Activated CD4-positive, alpha-beta T cell treated with anti-CD3 and anti-CD28 coated beads for 36 hours (primary cell): Measurements from ENCODE around the gene ATP12A. TPM values are rescaled to one million over a fixed set of nuclear protein-coding genes. Genes with fewer than 3 reads are reported as not detected.

ENCODE experiments used
- ATAC-seq: fragments of 200-7000 bp; cut with Tn5 transposase; one replicate; pipeline ENCODE4 v1.10.0; 2021; ENCODE audit warnings: mild to moderate bottlenecking, moderate library complexity
- CTCF ChIA-PET: fragments of 350-600 bp; sonication (Branson Sonifier 250); formaldehyde crosslinking; loops from one replicate; lab custom pipeline; 2021; ENCODE audit warnings: antibody characterized with exemption; lab: Charles Lee
- POLR2A ChIA-PET: fragments of 350-600 bp; sonication (Branson Sonifier 250); formaldehyde crosslinking; loops from one replicate; lab custom pipeline; 2021; ENCODE audit warnings: antibody characterized with exemption, inconsistent platforms; lab: Charles Lee
- DNase-seq: peaks from one replicate; pipeline ENCODE4 v3.0.0-alpha.2; 2020
- H3K27ac Mint-ChIP-seq: one replicate; pipeline ENCODE4 v1.8.0; 2021; ENCODE audit warnings: mixed read lengths
- H3K27me3 Mint-ChIP-seq: one replicate; pipeline ENCODE4 v1.8.0; 2021; ENCODE audit warnings: mixed read lengths
- H3K36me3 Mint-ChIP-seq: one replicate; pipeline ENCODE4 v1.8.0; 2021; ENCODE audit warnings: low read depth, mixed read lengths
- H3K4me1 Mint-ChIP-seq: one replicate; pipeline ENCODE4 v1.8.0; 2021; ENCODE audit warnings: mixed read lengths
- H3K4me3 Mint-ChIP-seq: one replicate; pipeline ENCODE4 v1.8.0; 2021; ENCODE audit warnings: mild to moderate bottlenecking, moderate library complexity, mixed read lengths
- H3K9me3 Mint-ChIP-seq: one replicate; pipeline ENCODE4 v1.8.0; 2021; ENCODE audit warnings: low read depth, mixed read lengths
- intact Hi-C, 2 experiments: fragments of 100-400 bp; cut with DNase I in 1 of 2; cut with micrococcal nuclease in 1 of 2; formaldehyde crosslinking; loops; one replicate each; pipeline versions ENCODE4 v1.14.2 to v1.15.1; 2022 to 2024; cut with DNase I, micrococcal nuclease
- total RNA-seq, 2 experiments: library from RNA; stranded (reverse); gene quantifications; one replicate each; pipeline ENCODE4 v1.2.3, GENCODE V29; 2021

The ATP12A gene
- total RNA-seq, 2 experiments from 2014 or later: 0.09 to 0.16 TPM

DNA sequence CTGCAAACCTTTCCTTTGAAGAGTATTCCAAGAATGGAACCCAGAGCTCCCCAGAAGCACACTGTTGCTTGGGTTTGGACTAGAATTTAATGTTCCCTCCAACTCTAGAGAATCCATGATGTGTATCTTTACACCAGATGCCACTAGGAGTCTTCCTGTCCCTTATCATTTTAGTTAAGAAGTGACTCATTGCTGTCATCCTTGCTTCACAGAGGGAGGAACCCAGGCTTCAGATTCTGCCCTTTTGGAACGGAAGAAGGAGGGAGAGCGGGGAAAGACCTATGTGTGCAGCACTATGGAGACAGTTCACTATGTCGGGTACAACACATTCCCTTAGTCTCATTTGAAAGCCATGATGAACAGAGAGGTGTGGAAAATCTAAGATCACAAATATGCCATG lies 2.1 kb upstream of the ATP12A start:
- Mint-ChIP-seq H3K4me1 (peaks cover 6% of the 10 kb centered on the region), H3K4me3 (no peak overlapping the region), H3K36me3 (no peaks in the 10 kb centered on the region), H3K27ac (no peak overlapping the region), H3K9me3 (no peaks in the 10 kb centered on the region), H3K27me3 (peaks cover 36% of the 10 kb centered on the region)
- CTCF ChIA-PET: interaction anchor here (0.7 to 1.4 kb wide), 3 partner anchors 11 to 49 kb away, joined by 3 to 4 read pairs (median 4); no protein-coding TSS in a partner anchor
- ATAC-seq (no peak), DNase-seq (no peak)
- POLR2A ChIA-PET: no interaction called here
- intact Hi-C loops: no loop called here

DNA sequence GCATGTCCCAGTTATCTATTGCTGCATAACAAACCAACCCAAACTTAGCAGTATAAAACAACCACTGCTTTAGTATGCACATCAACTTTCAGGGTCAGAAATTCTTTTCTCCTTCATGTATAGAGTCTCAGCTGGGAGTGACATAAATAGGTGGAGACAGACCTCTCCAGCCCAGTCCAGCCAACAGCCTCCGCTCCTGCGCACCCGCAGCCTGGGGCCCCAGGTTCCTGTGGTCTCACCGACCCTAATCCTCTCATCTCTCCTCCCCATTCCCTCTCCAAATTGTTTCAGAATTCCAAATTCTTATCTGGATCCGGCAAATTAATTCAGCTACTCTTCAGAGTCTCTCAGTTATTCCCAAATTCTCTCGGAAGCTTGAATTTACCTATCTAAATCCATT lies 522 bp upstream of the ATP12A start:
- Mint-ChIP-seq H3K4me3 (peak overlapping the region; percentile 49), H3K27ac (no peak overlapping the region), H3K4me1 (peaks cover 21% of the 10 kb centered on the region), H3K27me3 (peaks cover 35% of the 10 kb centered on the region), H3K9me3 (no peaks in the 10 kb centered on the region), H3K36me3 (no peaks in the 10 kb centered on the region)
- ChIA-PET CTCF (interaction anchor here (0.6 to 0.8 kb wide), 2 partner anchors 48 to 54 kb away, joined by 3 read pairs; no protein-coding TSS in a partner anchor), POLR2A (interaction anchor here (1.0 kb wide), 1 partner anchor 47 kb away, joined by 3 read pairs; no protein-coding TSS in a partner anchor)
- intact Hi-C loops: loop anchor here (5.0 to 10.0 kb wide), 3 partner anchors 102 to 167 kb away; partner anchors contain the start of gene PARP4 (in 2 of the 2)
- DNase-seq (no peak), ATAC-seq (no peak)

DNA sequence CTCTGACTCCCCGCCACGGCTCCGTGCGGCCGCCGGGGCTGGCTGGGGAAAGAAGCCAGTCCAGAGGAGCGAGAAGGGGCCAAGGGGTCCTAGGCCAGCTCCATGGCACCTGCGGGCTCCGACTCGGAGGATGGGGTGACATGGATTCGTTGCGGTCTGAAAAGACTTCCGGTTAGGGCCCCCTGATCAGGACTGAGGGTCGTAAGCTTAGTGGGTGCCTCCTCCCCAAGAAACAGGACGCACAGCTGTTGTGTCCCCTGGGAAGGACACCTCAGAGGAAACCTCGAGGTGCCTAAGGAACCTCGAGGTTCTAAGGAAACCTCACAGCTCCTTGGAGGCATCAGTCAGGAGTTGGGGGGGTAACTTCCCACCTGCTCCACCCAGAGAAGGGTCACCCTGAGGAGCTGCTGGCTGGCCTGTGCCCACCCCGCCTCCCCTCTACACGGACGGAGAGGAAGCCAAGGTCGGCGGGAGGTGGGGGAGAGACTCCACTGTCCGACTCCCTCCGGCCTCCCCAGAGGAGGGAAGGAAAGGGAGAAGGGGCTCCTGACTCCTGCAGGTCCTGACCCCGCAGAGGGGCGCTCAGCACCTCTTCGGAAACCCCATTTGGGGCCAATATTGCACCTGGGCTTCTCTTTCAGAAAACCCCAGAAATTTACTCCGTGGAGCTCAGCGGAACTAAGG lies 855 bp downstream of the ATP12A start:
- CTCF ChIA-PET: interaction anchor here (0.7 to 1.6 kb wide), 5 partner anchors 8 to 83 kb away, joined by 3 to 6 read pairs (median 3); no protein-coding TSS in a partner anchor
- H3K27me3 Mint-ChIP-seq: peaks cover 41% of the 10 kb centered on the region
- no peak for DNase-seq
- H3K4me1 Mint-ChIP-seq: peaks cover 33% of the 10 kb centered on the region
- no peaks in the 10 kb centered on the region for H3K36me3 Mint-ChIP-seq
- no peak for ATAC-seq
- intact Hi-C loops: loop anchor here (5.0 to 10.0 kb wide), 3 partner anchors 104 to 169 kb away; partner anchors contain the start of gene PARP4 (in 2 of the 2)
- no peak overlapping the region for H3K27ac Mint-ChIP-seq
- POLR2A ChIA-PET: no interaction called here
- no peak overlapping the region for H3K4me3 Mint-ChIP-seq
- H3K9me3 Mint-ChIP-seq: no peaks in the 10 kb centered on the region

DNA sequence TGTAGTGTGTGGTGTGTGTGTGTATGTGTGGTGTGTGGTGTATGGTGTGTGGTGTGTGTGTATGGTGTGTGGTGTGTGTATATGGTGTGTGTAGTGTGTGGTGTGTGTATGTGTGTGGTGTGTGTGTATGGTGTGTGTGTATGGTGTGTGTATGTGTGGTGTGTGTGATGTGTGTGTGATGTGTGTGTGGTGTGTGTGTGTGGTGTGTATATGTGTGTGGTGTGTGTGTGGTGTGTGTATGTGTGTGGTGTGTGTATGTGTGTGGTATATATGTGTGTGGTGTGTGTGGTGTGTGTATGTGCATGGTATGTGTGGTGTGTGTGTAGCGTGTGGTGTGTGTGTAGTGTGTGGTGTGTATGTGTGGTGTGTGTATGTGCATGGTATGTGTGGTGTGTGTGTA lies 1.7 kb downstream of the ATP12A start:
- ChIA-PET POLR2A (no interaction called here), CTCF (interaction anchor here (0.6 to 2.1 kb wide), 8 partner anchors 10 to 245 kb away, joined by 3 to 7 read pairs (median 4); no protein-coding TSS in a partner anchor)
- Mint-ChIP-seq H3K27ac (no peak overlapping the region), H3K36me3 (no peaks in the 10 kb centered on the region), H3K4me1 (peaks cover 33% of the 10 kb centered on the region), H3K4me3 (no peak overlapping the region), H3K9me3 (no peaks in the 10 kb centered on the region), H3K27me3 (peaks cover 45% of the 10 kb centered on the region)
- intact Hi-C loops: loop anchor here (5.0 to 10.0 kb wide), 3 partner anchors 105 to 170 kb away; partner anchors contain the start of gene PARP4 (in 2 of the 2)
- ATAC-seq (no peak), DNase-seq (no peak)

DNA sequence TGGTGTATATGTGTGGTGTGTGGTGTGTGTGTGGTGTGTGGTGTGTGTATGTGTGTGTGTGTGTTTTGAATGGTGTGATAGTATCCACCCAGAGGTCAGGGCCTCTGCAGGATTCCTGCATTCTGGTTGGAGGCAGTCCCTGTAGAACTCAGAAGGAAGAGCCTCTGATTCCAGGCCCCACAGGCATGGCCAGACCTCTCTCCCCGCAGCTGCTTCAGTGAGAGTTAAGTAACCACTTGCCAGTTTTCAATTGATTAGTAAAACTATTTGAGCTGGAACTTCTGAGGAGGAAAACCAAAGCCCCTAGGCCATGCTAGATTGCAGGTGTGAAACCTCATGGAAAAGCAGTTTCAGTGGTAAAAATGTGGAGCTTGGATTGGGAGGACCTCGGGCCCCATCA lies 2.1 kb downstream of the ATP12A start:
- H3K4me3 Mint-ChIP-seq: no peak overlapping the region
- ChIA-PET POLR2A (no interaction called here), CTCF (interaction anchor here (0.6 to 2.1 kb wide), 14 partner anchors 9 to 921 kb away, joined by 3 to 7 read pairs (median 4); no protein-coding TSS in a partner anchor)
- DNase-seq: no peak
- no peaks in the 10 kb centered on the region for H3K9me3 Mint-ChIP-seq
- H3K27me3 Mint-ChIP-seq: peaks cover 45% of the 10 kb centered on the region
- no peaks in the 10 kb centered on the region for H3K36me3 Mint-ChIP-seq
- intact Hi-C loops: loop anchor here (5.0 to 10.0 kb wide), 3 partner anchors 105 to 170 kb away; partner anchors contain the start of gene PARP4 (in 2 of the 2)
- H3K27ac Mint-ChIP-seq: no peak overlapping the region
- ATAC-seq: no peak
- peaks cover 33% of the 10 kb centered on the region for H3K4me1 Mint-ChIP-seq

DNA sequence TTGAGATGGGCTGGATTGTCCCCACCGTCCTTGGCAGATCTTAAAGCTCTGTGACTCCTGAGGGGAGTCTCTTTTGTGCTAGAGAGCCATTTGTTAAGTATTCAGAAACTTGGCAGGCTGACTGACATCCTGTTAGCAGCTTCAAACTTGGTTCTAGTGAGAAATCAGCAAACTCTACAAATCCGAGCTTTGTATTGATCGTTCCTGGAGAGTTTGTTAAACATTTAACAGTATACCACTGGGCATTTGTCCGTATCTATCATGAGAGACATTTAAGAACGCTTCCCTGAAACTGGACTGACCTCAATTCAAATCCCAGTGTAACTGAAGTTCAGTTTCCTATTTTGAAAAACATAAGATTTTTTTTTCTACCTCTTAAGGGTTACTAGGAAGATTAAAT lies 3.1 kb downstream of the ATP12A start:
- Mint-ChIP-seq H3K27me3 (peaks cover 44% of the 10 kb centered on the region), H3K4me3 (no peak overlapping the region), H3K36me3 (no peaks in the 10 kb centered on the region), H3K27ac (no peak overlapping the region), H3K4me1 (peaks cover 33% of the 10 kb centered on the region), H3K9me3 (no peaks in the 10 kb centered on the region)
- intact Hi-C loops: loop anchor here (5.0 to 10.0 kb wide), 3 partner anchors 106 to 171 kb away; partner anchors contain the start of gene PARP4 (in 2 of the 2)
- ATAC-seq (no peak), DNase-seq (no peak)
- POLR2A ChIA-PET: no interaction called here
- CTCF ChIA-PET: interaction anchor here (0.7 to 2.1 kb wide), 17 partner anchors 10 to 1433 kb away, joined by 3 to 9 read pairs (median 4); no protein-coding TSS in a partner anchor

DNA sequence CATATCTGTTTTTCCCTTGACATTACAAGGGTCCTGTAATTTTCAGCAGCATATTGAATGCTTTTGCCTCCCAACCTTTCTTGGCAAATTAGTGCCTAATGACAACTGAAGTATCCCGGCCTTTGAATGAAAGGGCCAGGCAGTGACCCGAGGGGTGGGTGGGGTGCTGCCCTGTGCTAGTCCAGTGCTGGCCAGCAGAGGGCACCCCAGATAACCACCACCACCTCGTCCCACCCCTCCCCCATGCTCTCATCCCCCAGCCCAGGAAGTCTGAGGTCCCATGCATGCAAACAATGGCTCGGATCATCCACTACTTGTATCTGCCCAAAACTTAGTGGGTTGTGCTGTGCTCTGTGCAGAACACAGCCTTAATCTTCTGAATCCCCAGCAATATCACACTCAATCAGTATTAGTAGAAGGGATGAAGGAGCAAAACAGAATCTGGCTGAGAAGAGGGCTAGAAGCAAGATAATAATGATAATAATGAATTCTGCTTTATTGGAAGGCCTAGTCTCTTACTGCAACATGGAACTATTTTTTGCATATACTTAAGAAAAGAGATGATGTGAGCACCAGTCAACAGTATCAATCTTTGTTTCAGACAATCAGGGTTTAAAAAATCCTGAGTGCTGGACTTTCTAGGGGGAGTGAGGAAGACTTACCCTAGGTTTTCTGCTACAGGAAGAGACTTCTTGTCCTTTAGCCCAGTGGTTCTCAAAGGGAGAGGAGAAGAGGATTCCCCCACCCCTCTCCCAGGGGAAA lies 3.8 kb downstream of the ATP12A start:
- Mint-ChIP-seq H3K27me3 (peaks cover 46% of the 10 kb centered on the region), H3K9me3 (no peaks in the 10 kb centered on the region), H3K36me3 (no peaks in the 10 kb centered on the region), H3K27ac (no peak overlapping the region), H3K4me1 (peaks cover 33% of the 10 kb centered on the region), H3K4me3 (no peak overlapping the region)
- intact Hi-C loops: loop anchor here (1.0 to 10.0 kb wide), 7 partner anchors 25 to 172 kb away; partner anchors contain the start of gene PARP4 (in 2 of the 2)
- peak; percentile 76 for ATAC-seq
- peak; percentile 83 for DNase-seq
- ChIA-PET CTCF (interaction anchor here (0.7 to 2.1 kb wide), 19 partner anchors 10 to 108 kb away, joined by 3 to 14 read pairs (median 5); no protein-coding TSS in a partner anchor), POLR2A (no interaction called here)

DNA sequence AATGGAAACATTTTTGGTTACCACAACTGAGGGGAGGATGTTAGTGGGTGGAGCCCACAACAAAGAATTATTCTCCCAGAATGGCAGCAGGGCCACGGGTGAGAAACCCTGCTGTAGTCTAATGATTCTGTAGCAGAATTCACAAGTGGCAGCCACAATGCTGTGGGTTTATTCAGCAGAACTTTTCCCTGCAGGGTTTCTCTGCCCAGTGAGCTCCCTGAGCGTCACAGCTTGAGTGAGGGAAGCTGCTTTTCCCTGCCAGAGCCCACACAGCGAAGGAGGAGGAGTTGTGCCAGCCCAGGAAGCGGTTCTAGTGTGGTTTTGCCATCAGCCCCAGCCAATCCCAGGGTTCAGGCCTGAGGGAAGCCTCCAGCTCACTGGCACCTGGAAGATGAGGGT lies 4.4 kb downstream of the ATP12A start:
- H3K4me1 Mint-ChIP-seq: peaks cover 31% of the 10 kb centered on the region
- DNase-seq (peak; percentile 50), ATAC-seq (peak; percentile 56)
- H3K27ac Mint-ChIP-seq: no peak overlapping the region
- intact Hi-C loops: loop anchor here (1.0 to 10.0 kb wide), 7 partner anchors 25 to 172 kb away; partner anchors contain the start of gene PARP4 (in 2 of the 2)
- no peaks in the 10 kb centered on the region for H3K36me3 Mint-ChIP-seq
- H3K27me3 Mint-ChIP-seq: peaks cover 42% of the 10 kb centered on the region
- H3K9me3 Mint-ChIP-seq: no peaks in the 10 kb centered on the region
- H3K4me3 Mint-ChIP-seq: no peak overlapping the region
- ChIA-PET POLR2A (no interaction called here), CTCF (interaction anchor here (0.5 to 2.0 kb wide), 13 partner anchors 9 to 713 kb away, joined by 3 to 14 read pairs (median 4); no protein-coding TSS in a partner anchor)

DNA sequence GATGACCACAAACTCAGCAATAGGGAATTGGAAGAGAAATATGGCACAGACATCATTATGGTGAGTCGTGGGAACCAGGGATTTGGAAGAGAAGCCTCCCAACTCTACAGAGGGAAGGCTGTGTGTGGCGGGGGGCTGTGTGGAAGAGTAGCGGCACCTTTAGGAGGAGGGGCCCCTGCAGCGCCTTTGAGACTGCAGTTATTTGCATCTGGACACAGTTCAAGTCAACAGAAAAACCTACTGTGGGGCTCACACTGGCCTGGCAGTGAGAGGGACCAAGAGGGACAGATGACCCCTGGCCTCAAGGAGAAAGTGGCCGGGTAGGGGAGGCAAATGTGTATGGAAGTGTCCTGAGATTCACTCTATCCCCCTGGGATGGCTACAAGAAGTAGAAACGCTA lies 5.1 kb downstream of the ATP12A start:
- intact Hi-C loops: loop anchor here in 1 of 2 experiments (2.0 to 10.0 kb wide), 2 partner anchors 43 to 171 kb away; partner anchors contain the start of gene PARP4
- POLR2A ChIA-PET: no interaction called here
- ATAC-seq: no peak
- H3K4me1 Mint-ChIP-seq: peaks cover 26% of the 10 kb centered on the region
- no peak overlapping the region for H3K27ac Mint-ChIP-seq
- H3K36me3 Mint-ChIP-seq: no peaks in the 10 kb centered on the region
- H3K4me3 Mint-ChIP-seq: no peak overlapping the region
- DNase-seq: no peak
- H3K9me3 Mint-ChIP-seq: no peaks in the 10 kb centered on the region
- peaks cover 38% of the 10 kb centered on the region for H3K27me3 Mint-ChIP-seq
- CTCF ChIA-PET: interaction anchor here (0.7 to 2.0 kb wide), 11 partner anchors 8 to 712 kb away, joined by 3 to 14 read pairs (median 5); no protein-coding TSS in a partner anchor

DNA sequence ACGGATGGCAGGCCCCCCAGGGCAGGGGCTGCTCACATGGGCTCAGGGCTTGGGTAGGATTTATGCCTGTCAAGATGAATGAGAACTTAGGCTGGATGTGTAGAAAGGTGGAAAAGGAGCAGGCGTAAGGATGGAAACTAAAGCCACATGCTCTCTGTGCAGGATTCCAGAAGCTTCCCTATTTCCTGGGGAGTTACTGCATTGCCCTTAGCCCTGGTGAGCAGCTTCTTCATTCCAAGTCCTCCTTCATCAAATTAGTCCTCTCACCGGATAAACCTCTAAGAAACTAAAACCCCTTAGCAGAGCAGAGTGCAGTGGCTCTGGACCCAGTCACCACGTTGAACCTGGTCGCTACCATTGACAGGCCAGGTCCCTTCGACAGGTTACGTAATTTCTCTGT lies 7.4 kb downstream of the ATP12A start:
- POLR2A ChIA-PET: no interaction called here
- ATAC-seq (no peak), DNase-seq (no peak)
- Mint-ChIP-seq H3K4me1 (peaks cover 26% of the 10 kb centered on the region), H3K4me3 (no peak overlapping the region), H3K36me3 (no peaks in the 10 kb centered on the region), H3K9me3 (no peaks in the 10 kb centered on the region), H3K27ac (no peak overlapping the region), H3K27me3 (peaks cover 36% of the 10 kb centered on the region)
- CTCF ChIA-PET: no interaction called here
- intact Hi-C loops: loop anchor here in 1 of 2 experiments (10.0 kb wide), 1 partner anchor 173 kb away; the partner anchor contains the start of gene PARP4
